ENCODE results near the gene GNL2.
A peak's percentile ranks its signal among the peaks of the same experiment; 100 is the strongest.
"Not testable (repeated sequence)": the region's sequence is repeated elsewhere in the genome, so short reads cannot be mapped to it uniquely, and the experiment has no call there.

GNL2 gene

DNA sequence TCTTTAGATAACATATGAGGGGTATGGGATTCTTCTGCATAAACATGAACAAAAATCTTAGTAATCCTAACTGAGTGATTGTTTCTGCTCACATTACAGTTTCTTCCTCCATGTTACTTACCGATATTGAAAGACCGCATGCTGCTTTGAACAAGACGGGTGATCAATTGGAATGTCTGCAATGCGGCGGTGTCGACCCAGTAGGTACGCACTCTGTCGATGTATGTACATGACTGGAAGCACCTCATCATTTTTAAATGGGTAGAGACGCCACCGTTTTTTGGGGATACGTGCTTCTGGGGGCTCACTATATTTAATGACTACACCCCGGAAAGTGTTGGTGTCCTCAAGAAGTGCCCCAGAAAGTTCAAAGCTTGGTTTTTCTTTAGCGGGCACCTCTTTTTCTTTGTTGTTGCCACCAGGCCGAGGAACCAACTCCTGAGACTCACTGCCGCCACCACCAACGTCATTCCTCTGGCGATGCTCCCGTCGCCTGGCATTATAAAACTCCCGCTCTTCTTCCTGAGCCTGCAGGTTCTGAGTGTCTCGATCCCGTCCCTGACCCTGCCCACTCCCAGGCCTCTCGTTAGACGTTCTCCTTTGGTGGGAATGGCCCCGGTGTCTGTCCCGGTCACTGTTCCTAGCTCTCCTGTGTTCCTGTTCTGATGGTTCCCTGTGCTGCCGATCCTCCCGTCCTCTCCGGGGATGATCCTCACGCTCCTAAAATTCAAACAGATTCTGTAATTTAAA lies 55.5 kb downstream of the GNL2 start:
- no peak overlapping the region for H3K4me3 ChIP-seq (IDR thresholded peaks at IDR 0.05; ENCODE audit: insufficient read depth, low read depth, low read length)
- no peaks in the 10 kb centered on the region for H3K79me2 ChIP-seq (ENCODE audit: insufficient read depth, low read depth)
- 0 out of 2 replicates have a peak, but pooled peaks cover 4% of the 10 kb centered on the region for H3K36me3 ChIP-seq (ENCODE audit: insufficient read depth)
- peaks cover 22% of the 10 kb centered on the region for H3K4me1 ChIP-seq (ENCODE audit: low read depth, poor library complexity, severe bottlenecking)
- no peak for TF ChIP-seq CTCF (conservative IDR thresholded peaks at IDR 0.05; ENCODE audit: low read depth, low read length)
- no peaks in the 10 kb centered on the region for H4K20me1 ChIP-seq (ENCODE audit: insufficient read depth)
- H3K27me3 ChIP-seq (ENCODE audit: insufficient read depth, low read depth) = no peaks in the 10 kb centered on the region
- no peak overlapping the region for H3K27ac ChIP-seq
- no peak overlapping the region for H2AFZ ChIP-seq (ENCODE audit: low read depth)
- no peak overlapping the region for H3K4me2 ChIP-seq
- no peak overlapping the region for H3K9ac ChIP-seq

DNA sequence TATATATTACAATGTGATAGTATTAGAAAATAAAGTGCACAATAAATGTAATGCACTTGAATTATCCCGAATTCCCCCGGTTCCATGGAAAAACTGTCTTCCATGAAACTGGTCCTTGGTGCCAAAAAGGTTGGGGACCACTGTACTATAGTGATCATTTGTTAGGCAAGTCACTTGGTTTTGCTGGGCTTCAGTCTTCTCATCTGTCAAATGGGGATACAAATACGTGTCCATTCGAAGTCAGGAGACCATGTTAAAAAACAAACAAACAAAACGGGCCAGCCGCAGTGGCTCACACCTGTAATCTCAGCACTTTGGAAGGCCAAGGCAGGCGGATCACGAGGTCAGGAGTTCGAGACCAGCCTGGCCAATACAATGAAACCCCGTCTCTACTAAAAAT lies 56.6 kb downstream of the GNL2 start:
- H2AFZ ChIP-seq (ENCODE audit: low read depth); H3K27me3 ChIP-seq (ENCODE audit: insufficient read depth, low read depth); H3K27ac ChIP-seq; H3K4me3 ChIP-seq (IDR thresholded peaks at IDR 0.05; ENCODE audit: insufficient read depth, low read depth, low read length); H3K79me2 ChIP-seq (ENCODE audit: insufficient read depth, low read depth); H4K20me1 ChIP-seq (ENCODE audit: insufficient read depth); H3K4me2 ChIP-seq; H3K9ac ChIP-seq; H3K36me3 ChIP-seq (ENCODE audit: insufficient read depth): not testable (repeated sequence)
- H3K4me1 ChIP-seq (ENCODE audit: low read depth, poor library complexity, severe bottlenecking) = peaks cover 22% of the 10 kb centered on the region

DNA sequence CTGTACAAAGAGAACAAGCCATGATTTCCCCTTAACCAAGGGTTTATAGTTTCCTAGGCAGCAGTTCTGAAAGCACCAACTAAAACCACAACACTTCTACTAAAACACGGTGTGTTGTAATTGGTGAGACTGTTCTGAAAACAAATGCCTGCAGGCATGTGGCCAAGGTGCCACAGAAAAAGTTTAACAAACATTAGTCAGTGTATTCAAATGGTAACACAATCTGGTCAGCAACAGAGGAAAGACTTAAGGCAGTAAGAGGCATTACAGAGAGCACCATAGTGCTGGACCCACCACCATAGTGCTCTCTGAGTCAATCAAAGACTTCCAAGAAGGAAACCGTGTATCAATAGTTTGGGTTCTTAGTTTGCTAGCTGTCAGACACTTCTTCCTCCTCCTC lies 58.4 kb downstream of the GNL2 start:
- no peak for TF ChIP-seq CTCF (conservative IDR thresholded peaks at IDR 0.05; ENCODE audit: low read depth, low read length)
- Histone ChIP-seq H3K27me3 (ENCODE audit: insufficient read depth, low read depth) (no peaks in the 10 kb centered on the region), H3K4me1 (ENCODE audit: low read depth, poor library complexity, severe bottlenecking) (peaks cover 22% of the 10 kb centered on the region), H3K9ac (no peak overlapping the region; the same call in 1 of the 2 replicates), H2AFZ (ENCODE audit: low read depth) (no peak overlapping the region), H3K4me2 (peak overlapping the region; percentile 43; the same call in 1 of the 2 replicates), H3K36me3 (ENCODE audit: insufficient read depth) (0 out of 2 replicates have a peak, but pooled peaks cover 4% of the 10 kb centered on the region), H4K20me1 (ENCODE audit: insufficient read depth) (no peaks in the 10 kb centered on the region), H3K27ac (peak overlapping the region; percentile 54), H3K79me2 (ENCODE audit: insufficient read depth, low read depth) (no peaks in the 10 kb centered on the region), H3K4me3 (IDR thresholded peaks at IDR 0.05; ENCODE audit: insufficient read depth, low read depth, low read length) (no peak overlapping the region)

DNA sequence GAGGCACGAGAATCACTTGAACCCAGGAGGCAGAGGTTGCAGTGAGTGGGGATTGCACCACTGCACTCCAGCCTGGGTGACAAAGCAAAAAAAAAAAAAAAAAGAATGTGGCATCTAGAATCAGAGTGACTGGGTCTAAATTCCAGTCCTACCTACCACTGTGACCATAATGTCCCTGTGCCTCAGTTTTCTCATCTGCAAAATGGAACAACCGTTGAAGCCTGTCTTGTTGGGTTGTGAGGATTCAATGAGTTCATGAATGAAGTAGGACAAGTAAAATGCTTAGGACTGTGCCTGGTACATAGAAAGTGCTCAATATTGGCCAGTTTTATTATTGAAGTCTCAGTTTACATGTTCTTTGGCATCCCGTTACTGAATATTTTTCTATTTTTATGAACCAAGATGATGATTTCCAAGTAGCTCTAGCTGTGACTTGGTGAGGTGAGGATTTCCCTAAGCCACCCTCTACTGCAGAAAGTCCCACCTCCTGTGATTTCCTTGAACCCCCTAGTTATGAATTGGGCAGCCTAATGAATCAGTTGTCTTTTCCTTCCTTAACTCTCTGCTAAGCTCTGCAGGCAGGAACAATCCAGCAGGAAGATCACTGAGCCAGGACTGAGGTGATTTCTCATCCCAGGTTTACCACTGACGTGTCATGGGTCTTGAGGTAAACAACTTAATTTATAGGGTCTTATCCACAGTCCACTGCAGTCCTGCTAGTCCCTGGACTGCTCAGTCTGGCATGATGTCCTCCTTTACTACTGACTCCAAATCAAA lies 62.2 kb downstream of the GNL2 start:
- no peak overlapping the region for H3K9ac ChIP-seq
- no peak for TF ChIP-seq CTCF (conservative IDR thresholded peaks at IDR 0.05; ENCODE audit: low read depth, low read length)
- no peak overlapping the region for H2AFZ ChIP-seq (ENCODE audit: low read depth)
- H3K27ac ChIP-seq = no peak overlapping the region
- H3K4me2 ChIP-seq = no peak overlapping the region
- no peaks in the 10 kb centered on the region for H3K36me3 ChIP-seq (ENCODE audit: insufficient read depth)
- peaks cover 22% of the 10 kb centered on the region for H3K4me1 ChIP-seq (ENCODE audit: low read depth, poor library complexity, severe bottlenecking)
- no peaks in the 10 kb centered on the region for H4K20me1 ChIP-seq (ENCODE audit: insufficient read depth)
- no peak overlapping the region for H3K4me3 ChIP-seq (IDR thresholded peaks at IDR 0.05; ENCODE audit: insufficient read depth, low read depth, low read length)
- no peaks in the 10 kb centered on the region for H3K79me2 ChIP-seq (ENCODE audit: insufficient read depth, low read depth)
- H3K27me3 ChIP-seq (ENCODE audit: insufficient read depth, low read depth) = no peaks in the 10 kb centered on the region

DNA sequence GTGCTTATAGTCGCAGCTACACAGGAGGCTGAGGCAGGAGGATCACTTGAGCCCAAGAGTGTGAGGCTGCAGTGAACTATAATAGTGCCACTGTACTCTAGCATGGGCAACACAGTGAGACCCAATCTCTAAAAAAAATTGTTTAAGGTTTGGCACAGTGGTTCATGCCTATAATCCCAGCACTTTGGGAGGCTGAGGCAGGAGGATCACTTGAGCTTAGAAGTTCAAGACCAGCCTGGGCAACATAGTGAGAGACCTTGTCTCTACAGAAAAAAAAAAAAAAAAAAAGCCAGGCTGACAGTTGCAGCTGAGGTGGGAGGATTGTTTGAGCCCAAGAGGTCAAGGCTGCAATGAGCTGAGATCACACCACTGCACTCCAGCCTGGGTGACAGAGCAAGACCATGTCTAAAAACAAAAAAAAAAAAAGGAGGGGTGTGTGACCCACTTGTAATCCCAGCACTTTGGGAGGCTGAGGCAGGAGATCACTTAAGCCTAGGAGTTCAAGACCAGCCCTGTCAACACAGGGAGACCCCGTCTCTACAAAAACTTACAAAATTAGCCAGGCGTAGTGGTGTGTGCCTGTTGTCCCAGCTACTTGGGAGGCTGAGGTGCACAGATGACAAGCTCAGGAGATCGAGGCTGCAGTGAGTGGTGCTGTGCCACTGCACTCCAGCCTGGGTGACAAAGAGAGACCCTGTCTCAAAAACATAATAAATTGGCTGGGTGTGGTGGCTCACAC lies 63.1 kb downstream of the GNL2 start:
- not testable (repeated sequence) for H4K20me1 ChIP-seq (ENCODE audit: insufficient read depth); H3K27ac ChIP-seq; H2AFZ ChIP-seq (ENCODE audit: low read depth); H3K4me3 ChIP-seq (IDR thresholded peaks at IDR 0.05; ENCODE audit: insufficient read depth, low read depth, low read length); H3K36me3 ChIP-seq (ENCODE audit: insufficient read depth); H3K4me2 ChIP-seq; H3K27me3 ChIP-seq (ENCODE audit: insufficient read depth, low read depth); H3K9ac ChIP-seq; H3K79me2 ChIP-seq (ENCODE audit: insufficient read depth, low read depth)
- peaks cover 16% of the 10 kb centered on the region for H3K4me1 ChIP-seq (ENCODE audit: low read depth, poor library complexity, severe bottlenecking)

DNA sequence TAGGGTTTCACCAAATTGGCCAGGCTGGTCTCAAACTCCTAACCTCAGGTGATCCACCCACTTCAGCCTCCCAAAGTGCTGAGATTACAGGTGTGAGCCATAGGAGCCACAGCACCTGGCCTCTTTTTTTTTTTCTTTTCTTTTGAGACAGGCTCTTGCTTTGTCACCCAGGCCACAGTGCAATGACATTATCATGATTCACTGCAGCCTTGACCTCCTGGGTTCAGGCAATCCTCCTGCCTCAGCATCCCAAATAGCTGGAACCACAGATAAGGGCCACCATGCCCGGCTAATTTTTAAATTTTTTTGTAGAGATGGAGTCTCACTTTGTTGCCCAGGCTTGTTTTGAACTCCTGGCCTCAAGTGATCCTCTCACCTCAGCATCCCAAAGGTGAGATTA lies 65.8 kb downstream of the GNL2 start:
- not testable (repeated sequence) for H3K36me3 ChIP-seq (ENCODE audit: insufficient read depth); H3K9ac ChIP-seq; H3K27me3 ChIP-seq (ENCODE audit: insufficient read depth, low read depth); H3K79me2 ChIP-seq (ENCODE audit: insufficient read depth, low read depth); H4K20me1 ChIP-seq (ENCODE audit: insufficient read depth); H3K4me3 ChIP-seq (IDR thresholded peaks at IDR 0.05; ENCODE audit: insufficient read depth, low read depth, low read length); H3K27ac ChIP-seq; H2AFZ ChIP-seq (ENCODE audit: low read depth); H3K4me2 ChIP-seq; H3K4me1 ChIP-seq (ENCODE audit: low read depth, poor library complexity, severe bottlenecking)
